Endothelial cell of umbilical vein (primary cell): ENCODE results near the gene RTL10.

ENCODE experiments used
- CTCF ChIP-seq, 2 donors: IDR thresholded peaks; 1 replicate in 1 of 2; 2 replicates in 1 of 2; pipeline ENCODE4 v1.5.1; 2011; ENCODE audit warnings: low read length in 2 of 2, mild to moderate bottlenecking in 2 of 2, moderate library complexity in 2 of 2, control low read depth in 1 of 2, inconsistent platforms in 1 of 2, low read depth in 1 of 2; ENCODE audit not compliant: insufficient read depth in 1 of 2; ENCODE audit errors: extremely low read depth in 1 of 2
- JUN ChIP-seq: IDR thresholded peaks from 2 replicates; pipeline ENCODE4 v1.6.1; 2011; ENCODE audit warnings: borderline replicate concordance, low read depth; ENCODE audit not compliant: insufficient read length, insufficient read depth

- TF ChIP-seq CTCF (IDR thresholded peaks at IDR 0.05; ENCODE audit: extremely low read depth in 1 of 2, insufficient read depth in 1 of 2, low read depth in 1 of 2, low read length in 2 of 2) (no peak), JUN (no peak)
Measured at GRCh38 chr22:19874307-19875060, 19.8 kb upstream of the RTL10 start.
